Karpas-422 (cell line): Measurements from ENCODE around the gene ADGRE3. TPM values are rescaled to one million over a fixed set of nuclear protein-coding genes. Genes with fewer than 3 reads are reported as not detected.

Experiments
- DNase-seq: peaks from one replicate; pipeline ENCODE4 v3.0.0-alpha.2; 2015
- H2AFZ ChIP-seq: fragments of 200-600 bp; sonication (generic); 2 replicates; pipeline ENCODE4 v1.6.1; 2014; ENCODE audit warnings: antibody characterized with exemption, low read length, mixed read lengths
- H3K27ac ChIP-seq: fragments of 200-600 bp; sonication (generic); 2 replicates; pipeline ENCODE4 v1.5.1; 2014; ENCODE audit warnings: mild to moderate bottlenecking, low read length, moderate library complexity
- H3K27me3 ChIP-seq: fragments of 200-600 bp; sonication (generic); 2 replicates; pipeline ENCODE4 v1.6.1; 2014; ENCODE audit warnings: low read length, mixed read lengths
- H3K36me3 ChIP-seq: fragments of 200-600 bp; sonication (generic); 2 replicates; pipeline ENCODE4 v1.6.1; 2014; ENCODE audit warnings: low read length, mixed read lengths; ENCODE audit not compliant: insufficient read depth
- H3K4me1 ChIP-seq: fragments of 200-600 bp; sonication (generic); 2 replicates; pipeline ENCODE4 v1.6.1; 2014; ENCODE audit warnings: mild to moderate bottlenecking, low read length, mixed read lengths
- H3K4me2 ChIP-seq: fragments of 200-600 bp; sonication (generic); 2 replicates; pipeline ENCODE4 v1.6.1; 2014; ENCODE audit warnings: low read length, low read depth, mild to moderate bottlenecking; ENCODE audit not compliant: poor library complexity, severe bottlenecking
- H3K4me3 ChIP-seq: fragments of 200-600 bp; sonication (generic); 2 replicates; pipeline ENCODE4 v1.5.1; 2014; ENCODE audit warnings: mild to moderate bottlenecking, antibody characterized with exemption, low read length, mixed read lengths
- H3K79me2 ChIP-seq: fragments of 200-600 bp; sonication (generic); 2 replicates; pipeline ENCODE4 v1.6.1; 2014; ENCODE audit warnings: mild to moderate bottlenecking, low read length, mixed read lengths
- H3K9ac ChIP-seq: fragments of 200-600 bp; sonication (generic); 2 replicates; pipeline ENCODE4 v1.6.0; 2014; ENCODE audit warnings: low read length
- H3K9me2 ChIP-seq: fragments of 200-600 bp; sonication (generic), shearing (Covaris generic); replicated peaks from 2 replicates; pipeline ENCODE4 v1.6.0; 2014; ENCODE audit warnings: mild to moderate bottlenecking, low read length, moderate library complexity; ENCODE audit not compliant: insufficient read depth
- H3K9me3 ChIP-seq: fragments of 300-700, 200-600 bp; sonication (generic); 2 replicates; pipeline ENCODE4 v1.6.1; 2014; ENCODE audit warnings: low read length, mixed read lengths
- H4K20me1 ChIP-seq: fragments of 200-600 bp; sonication (generic); 2 replicates; pipeline ENCODE4 v1.6.1; 2014; ENCODE audit warnings: mild to moderate bottlenecking, antibody characterized with exemption, low read length, low read depth; ENCODE audit not compliant: insufficient read depth
- small RNA-seq: library from RNA; depleted of rRNA; stranded (forward); fragments of <200 nt; gene quantifications from one replicate; pipeline ENCODE3, GENCODE V24; 2014
- total RNA-seq: library from RNA; depleted of rRNA; stranded (reverse); fragments of >200 nt; shearing (Covaris generic); gene quantifications from 2 replicates; pipeline ENCODE4 v1.2.3, GENCODE V29; 2014; ENCODE audit warnings: low replicate concordance; rRNA removed

The ADGRE3 gene
- total RNA-seq, 1 experiment from 2014 or later = 0.30 TPM

DNA sequence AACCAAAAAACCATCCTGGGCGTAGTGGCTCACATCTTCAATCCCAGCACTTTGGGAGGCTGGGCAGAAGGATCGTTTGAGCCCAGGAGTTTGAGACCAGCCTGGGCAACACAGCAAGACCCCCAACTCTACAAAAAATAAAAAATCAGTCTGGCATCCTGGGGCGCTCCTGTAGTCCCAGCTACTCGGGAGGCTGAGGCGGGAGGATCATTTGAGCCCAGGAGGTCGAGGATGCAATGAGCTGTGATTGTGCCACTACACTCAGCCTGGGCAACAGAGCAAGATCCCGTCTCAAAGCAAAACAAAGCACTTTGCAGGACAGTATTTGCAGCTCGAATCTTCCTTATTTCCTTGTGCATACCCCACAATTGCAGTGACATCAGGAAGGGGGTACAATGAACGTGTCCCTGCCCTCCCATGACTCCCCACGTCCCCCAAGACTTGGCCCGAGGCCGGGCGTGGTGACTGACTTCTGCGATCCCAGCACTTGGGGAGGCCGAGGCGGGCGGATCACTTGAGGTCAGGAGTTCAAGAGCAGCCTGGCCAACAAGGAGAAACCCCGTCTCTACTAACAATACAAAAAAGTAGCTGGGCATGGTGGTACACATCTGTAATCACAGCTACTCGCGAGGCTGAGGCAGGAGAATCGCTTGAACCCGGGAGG lies 103.6 kb downstream of the ADGRE3 start:
- Histone ChIP-seq H3K4me1 (peaks cover 19% of the 10 kb centered on the region), H3K4me2 (peak overlapping the region; percentile 78), H2AFZ (no peak overlapping the region), H3K9me3 (no peaks in the 10 kb centered on the region), H3K9me2 (no peaks in the 10 kb centered on the region), H3K36me3 (no peaks in the 10 kb centered on the region), H3K9ac (peak overlapping the region; percentile 85), H3K27me3 (no peaks in the 10 kb centered on the region), H3K27ac (no peak overlapping the region), H3K79me2 (peaks cover 27% of the 10 kb centered on the region), H3K4me3 (peak overlapping the region; percentile 87), H4K20me1 (no peaks in the 10 kb centered on the region)
- DNase-seq = no peak

Small RNAs within 50 kb of the gene (small RNA-seq; reads per million reads assigned to genes)
- gene AC022149.2 (not detected), gene RN7SL842P (not detected)

Other genes starting within 250 kb of the ADGRE3 start
- gene PKN1, start 241.5 kb downstream of the ADGRE3 start, total RNA-seq = 66.3 and 186 TPM in 2 replicates
- not detected in 2 replicates for gene PTGER1, start 199.5 kb downstream of the ADGRE3 start, total RNA-seq
- gene GIPC1, start 178.7 kb downstream of the ADGRE3 start, total RNA-seq = 1.9 and 4.6 TPM in 2 replicates
- 39.7 and 49.0 TPM in 2 replicates for gene DNAJB1, start 156.4 kb downstream of the ADGRE3 start, total RNA-seq
- gene TECR, start 145.2 kb downstream of the ADGRE3 start, total RNA-seq = 45.1 and 81.4 TPM in 2 replicates
- gene NDUFB7, start 102.8 kb downstream of the ADGRE3 start, total RNA-seq = 230 and 370 TPM in 2 replicates
- gene CLEC17A, start 91.8 kb downstream of the ADGRE3 start, total RNA-seq = 7.4 and 17.6 TPM in 2 replicates
- 22.2 and 27.9 TPM in 2 replicates for gene ZNF333, start 15.2 kb upstream of the ADGRE3 start, total RNA-seq
- gene ADGRE2, start 103.7 kb upstream of the ADGRE3 start, total RNA-seq = not detected in 2 replicates
- 0.15 TPM in 1 of 2 replicates, not detected in the other for gene OR7A5, start 160.3 kb upstream of the ADGRE3 start, total RNA-seq
- not detected in 2 replicates for gene OR7C1, start 160.3 kb upstream of the ADGRE3 start, total RNA-seq
- not detected in 2 replicates for gene OR7A10, start 174.1 kb upstream of the ADGRE3 start, total RNA-seq
- not detected in 2 replicates for gene OR7A17, start 211.3 kb upstream of the ADGRE3 start, total RNA-seq